ENCODE results near the gene LINGO3.

Gene LINGO3

DNA sequence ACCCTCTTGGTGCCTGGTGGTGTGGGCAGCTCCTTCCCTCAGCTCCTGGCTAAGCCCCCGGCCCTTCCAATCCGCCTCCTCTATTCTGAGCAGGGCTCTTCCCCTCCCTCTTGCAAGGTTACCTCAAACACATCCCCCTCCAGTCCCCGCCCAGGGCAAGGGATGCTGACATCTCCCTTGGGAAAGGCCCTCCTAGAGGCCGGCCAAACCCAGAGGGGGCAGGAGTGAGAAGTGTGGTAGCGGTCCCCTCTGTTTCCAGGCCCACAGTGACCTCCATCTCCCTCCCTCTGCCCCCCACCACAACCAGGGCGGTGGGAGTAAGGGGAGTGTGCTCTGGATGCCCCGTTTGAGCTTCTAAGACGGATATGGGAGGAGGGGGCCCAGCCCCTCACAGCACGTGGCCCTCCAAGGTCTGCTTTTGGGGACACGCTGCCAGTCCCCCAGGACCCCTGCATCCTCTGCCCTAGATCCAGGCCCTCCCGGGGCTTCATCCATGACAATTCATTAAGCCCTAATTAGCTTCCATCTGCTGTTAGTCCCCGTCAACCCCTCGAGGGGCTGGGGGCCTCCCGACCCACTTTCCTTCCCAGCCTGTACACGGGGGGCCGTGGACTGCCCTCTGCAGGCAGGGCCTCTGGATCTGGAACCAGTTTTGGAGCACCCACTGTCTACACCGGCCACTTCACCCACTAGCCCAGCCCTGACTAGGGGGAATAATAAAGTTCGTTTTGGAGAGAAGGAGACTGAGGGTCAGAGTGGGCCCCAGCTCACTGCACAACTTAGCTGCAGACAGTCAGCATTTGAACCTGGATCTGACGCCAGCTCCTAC is 2.3 kb downstream of the LINGO3 start:
- DNase-seq (ENCODE audit: low read depth): no peak

DNA sequence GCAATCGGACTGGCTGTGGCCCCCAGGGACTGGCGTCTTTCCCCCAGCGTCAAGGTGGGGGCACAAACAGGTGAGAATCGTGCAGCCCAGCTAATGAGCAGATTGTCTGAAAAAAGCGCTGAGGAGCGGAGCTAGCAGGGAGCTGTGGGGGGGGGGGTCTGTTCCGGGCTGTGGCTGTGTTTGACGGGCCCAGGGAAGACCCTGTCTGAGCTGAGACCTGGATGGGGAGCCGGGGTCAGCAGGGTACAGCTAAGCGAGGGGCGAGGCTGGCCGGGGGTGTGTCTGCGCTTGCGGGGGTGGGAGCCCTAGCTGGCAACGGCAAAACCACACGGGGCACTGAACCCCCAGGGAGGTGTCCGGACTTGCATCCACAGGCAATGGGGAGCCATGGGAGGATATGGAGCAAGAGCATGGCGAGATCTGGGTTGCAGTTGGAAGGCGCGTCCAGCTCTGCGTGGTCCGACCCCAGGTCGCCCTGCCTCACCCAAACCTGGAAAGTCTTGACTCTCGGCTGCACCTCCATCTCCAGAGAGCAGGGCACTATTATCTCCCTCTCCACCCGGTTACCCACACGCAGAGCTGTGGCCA is 4.6 kb downstream of the LINGO3 start:
- no peak for DNase-seq (ENCODE audit: low read depth)

DNA sequence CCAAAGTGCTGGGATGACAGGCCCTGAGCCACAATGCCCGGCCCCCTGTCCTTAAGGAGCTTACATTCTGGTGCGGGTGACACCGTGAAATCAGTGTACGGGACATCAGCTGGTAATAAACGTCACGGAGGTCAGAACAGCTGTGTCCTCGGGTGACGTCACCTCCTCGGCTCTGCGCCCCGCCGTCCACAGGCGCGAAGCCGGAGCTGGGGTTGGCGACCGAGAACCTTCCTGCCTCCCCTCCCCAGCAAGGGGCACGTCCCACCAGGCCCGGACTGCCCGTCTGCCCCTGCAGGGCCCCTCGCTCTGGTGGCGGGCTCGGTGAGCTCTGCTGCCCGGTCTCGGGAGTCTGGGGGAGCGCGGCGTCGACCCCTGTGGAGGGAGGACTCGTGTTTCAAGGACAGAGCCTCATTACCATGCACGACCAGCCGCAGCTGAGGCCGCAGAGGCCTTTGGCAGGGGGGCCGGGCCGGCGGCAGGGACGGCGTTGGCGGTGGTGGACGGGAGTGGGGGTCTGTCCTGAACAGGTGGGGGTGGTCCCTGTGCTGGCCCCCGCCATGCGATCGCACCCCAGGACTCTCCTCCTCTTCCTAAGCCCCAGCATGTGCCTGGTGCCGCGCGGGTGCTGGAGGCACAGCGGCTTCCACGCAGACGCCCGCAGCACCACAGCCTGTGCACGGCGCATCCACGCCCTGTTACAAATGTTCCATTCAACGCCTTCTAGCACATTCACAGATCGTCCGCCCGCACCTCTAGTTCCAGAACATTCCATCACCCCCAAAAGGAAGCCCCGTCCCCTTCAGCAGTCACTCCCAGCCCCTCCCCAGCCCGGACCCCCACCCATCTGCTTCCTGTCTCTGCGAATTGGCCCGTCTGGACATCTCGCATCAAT is 5.4 kb downstream of the LINGO3 start:
- no peak for DNase-seq (ENCODE audit: low read depth)

DNA sequence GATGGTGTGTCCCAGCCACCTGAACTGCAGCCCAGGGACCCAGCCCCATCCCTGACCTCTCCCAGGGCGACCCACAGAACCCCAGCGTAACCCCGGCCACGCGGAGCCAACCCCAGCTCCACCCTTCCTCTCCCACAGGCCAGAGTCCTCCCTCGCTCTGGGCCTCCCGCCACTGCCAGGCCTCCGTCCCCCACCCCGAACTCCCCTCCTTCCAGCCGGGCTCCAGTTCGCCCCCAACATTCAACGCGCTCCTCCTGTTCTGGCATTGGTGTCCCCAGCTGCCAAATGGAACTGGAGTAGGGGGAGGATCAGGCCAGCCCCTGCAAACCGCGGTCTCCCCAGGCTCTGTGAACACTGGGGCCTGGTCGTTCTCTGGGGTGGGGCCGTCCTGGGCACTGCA is 7.4 kb downstream of the LINGO3 start:
- DNase-seq (ENCODE audit: low read depth): no peak

DNA sequence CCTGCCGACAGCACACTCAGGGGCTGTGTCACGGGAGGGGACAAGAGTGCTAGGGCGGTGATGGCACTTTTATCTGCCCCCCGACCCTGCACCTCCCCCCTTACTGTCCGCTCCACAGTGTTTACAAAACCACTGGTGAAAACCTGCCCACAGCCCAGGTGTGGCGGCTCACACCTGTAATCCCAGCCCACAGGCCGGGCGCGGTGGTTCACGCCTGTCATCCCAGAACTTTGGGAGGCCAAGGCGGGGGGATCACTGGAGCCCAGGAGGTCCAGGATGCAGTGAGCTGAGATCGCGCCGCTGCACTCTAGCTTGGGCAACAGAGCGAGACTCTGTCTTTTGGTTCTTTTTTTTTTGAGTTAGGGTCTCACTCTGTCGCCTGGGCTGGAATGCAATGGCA is 11.8 kb downstream of the LINGO3 start:
- DNase-seq (ENCODE audit: low read depth): no peak

DNA sequence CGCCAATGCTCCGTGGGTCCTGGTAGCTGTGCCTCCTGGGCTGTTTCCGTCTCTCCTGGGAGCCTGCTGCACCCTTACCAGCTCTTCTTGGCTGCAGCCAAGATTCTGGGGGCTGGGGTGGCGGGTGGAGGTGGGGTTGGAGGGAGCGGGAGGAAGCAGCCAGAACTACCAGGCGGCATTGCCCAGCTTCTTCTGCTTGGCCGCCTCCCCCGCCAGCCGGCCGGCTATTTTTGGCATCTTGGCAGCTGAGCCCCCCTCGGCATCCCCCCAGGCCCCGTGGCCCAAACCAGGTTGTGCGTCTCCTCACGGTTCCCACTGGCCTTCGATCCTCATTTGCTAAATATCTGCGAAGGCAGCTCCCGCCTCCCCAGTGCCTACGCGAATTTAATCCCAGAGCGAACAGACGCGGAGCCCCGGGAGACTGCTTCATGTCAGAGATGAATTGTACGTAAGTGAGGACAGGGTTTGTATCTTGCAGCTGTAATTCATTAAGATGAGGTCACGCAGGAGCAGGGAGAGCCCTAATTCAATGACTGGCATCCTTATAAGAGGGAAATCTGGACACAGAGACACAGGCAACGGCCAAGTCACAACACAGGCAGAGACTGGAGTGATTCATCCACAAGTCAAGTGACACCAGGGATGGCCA is 13.1 kb downstream of the LINGO3 start:
- DNase-seq (ENCODE audit: low read depth): no peak

DNA sequence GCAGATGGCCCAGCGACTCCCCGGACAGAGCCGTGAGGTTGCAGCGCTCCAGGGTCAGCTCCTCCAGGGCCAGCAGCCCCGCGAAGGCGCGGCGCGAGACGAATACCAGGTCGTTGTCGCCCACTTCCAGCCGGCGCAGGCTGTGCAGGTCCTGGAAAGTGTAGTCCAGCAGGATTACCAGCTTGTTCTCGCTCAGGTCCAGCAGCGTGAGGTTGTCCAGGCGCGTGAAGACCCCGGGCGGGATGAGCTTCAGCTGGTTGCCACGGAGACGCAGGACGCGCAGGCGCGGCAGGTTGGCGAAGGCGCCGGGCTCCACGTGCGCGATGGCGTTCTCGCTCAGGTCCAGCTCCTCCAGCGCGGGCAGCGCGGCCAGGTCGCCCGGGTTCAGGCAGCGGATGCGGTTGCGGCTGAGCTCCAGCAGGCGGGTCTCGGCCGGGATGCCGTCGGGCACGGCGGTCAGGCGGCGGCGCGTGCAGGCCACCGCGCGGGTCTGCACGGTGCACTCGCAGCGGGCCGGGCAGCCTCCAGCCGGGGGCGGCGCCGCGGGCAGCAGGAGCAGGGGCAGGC is 16.7 kb downstream of the LINGO3 start:
- DNase-seq (ENCODE audit: low read depth): no peak

DNA sequence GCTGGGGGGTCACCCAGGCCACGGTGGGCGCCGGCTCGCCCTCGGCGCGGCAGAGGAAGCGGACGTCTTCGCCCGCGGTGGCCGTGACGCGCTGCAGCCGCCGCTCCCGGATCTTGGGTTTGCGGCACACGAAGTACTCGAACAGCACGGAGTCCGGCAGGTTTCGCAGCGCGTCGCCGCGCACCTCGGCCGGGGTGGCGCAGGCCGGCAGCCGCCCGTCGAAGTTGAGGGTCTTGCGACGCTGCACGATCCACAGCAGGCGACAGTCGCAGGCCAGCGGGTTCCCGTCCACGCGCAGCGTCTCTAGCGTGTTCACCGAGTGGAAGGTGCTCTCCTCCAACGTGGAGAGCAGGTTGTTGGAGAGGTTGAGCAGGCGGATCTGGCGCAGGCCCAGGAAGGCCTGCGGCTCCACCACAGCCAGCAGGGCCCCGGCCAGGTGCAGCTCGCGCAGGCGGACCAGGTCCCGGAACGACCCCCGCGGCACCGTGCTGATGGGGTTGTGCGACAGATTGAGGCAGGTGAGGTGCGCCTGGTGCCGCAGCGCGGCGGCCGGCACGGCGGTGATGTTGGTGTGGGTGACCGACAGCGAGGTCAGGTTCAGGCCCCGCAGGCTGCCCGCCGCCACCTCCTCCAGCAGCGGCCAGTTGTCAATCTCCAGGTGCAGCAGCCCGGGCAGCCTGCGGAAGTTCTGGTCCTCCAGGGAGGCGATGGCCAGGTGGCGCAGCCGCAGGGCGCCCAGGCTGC is 17.3 kb downstream of the LINGO3 start:
- DNase-seq (ENCODE audit: low read depth): no peak

DNA sequence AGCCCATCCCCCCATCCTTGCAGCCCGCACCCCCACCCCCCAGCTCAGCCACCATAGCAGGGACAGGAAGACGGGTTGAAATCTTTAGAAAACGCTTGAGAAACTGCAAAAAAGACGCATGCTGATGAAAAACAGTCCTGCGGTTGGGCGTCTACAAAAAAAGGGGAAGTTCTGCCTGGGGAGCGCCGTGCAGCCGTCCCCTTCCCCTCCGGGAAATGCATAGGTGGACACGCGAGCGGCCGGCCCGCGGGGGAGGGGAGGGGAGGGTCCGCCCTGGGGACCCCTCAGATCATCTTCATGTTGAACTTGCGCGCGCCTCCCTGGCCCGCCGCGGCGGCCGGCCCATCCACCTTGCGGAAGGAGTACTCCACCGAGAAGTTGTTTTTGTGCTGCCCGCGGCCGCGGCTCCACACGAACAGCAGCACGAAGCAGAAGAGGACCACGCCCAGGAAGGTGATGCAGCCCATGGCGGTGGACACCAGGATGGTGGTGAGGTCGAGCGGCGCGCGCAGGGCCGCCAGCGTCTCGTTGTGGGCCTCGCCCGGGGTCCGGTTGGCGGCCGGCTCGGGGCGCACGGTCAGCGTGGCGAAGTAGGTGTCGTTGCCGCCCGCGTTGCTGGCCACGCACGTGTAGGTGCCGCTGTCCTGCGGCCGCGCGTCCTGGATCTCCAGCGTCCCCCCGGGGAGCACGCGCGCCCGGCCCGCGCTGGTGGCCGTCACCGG is 18.1 kb downstream of the LINGO3 start:
- DNase-seq (ENCODE audit: low read depth): no peak

DNA sequence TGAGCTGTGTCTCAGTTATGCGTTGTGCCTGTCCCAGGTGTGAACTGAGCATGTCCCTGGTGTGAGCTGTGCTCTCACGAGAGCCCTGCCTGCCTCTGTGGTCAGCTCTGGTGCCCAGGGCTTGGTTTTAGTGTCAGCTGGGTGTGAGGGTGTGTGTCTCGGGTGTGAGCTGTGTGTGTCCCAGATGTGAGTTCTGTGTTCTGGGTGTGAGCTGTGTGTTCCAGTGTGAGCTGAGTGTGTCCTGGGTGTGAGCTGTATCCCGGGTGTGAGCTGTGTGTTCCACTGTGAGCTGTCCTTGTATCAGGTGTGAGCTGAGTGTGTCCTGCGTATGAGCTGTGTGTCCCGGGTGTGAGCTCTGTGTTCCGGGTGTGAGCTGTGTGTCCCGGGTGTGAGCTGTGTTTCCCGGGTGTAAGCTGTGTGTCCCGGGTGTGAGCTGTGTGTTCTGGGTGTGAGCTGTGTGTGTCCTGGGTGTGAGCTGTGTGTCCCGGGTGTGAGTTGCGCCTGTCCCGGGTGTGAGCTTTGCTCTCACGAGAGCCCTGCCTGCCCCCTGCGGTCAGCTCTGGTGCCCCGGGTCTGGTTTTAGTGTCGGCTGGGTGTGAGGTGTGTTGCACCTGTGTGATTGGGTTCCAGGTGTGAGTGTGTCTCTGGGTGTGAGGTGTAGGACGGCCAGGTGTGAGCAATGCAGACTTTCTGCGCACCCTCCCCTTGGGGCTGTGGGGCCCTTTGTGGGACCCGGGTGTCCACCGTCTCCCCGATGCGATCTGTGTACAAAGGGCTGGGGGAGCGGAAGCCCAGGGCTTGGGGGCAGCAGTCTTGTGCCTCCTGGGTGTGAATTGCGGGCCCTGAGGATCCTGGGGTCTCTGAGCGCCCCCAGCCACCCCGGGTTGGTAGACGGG is 18.9 kb downstream of the LINGO3 start:
- no peak for DNase-seq (ENCODE audit: low read depth)

DNA sequence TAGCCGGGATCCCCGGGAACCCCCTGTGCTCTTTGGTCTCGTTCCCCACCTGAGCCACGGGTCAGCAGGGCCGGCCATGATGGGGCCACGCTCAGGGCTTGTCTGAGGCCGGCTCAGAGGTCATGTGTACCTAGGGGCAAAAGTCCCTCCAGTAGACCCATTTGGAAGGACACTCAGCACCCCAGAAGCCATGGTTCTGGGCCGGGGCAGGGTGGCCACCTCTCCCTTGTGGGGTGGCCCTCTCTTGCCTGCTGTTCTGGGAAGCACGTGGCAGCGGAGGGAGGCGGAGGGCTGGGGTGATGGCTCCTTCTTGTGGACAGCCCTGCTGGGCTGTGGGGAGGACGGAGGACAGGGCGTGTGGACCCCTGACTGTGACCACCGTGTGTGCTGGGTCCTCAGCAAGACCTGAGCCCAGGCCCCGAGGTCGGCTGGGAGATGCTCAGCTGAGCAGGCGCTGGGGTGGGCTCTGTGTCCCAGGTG is 19.6 kb downstream of the LINGO3 start:
- no peak for DNase-seq (ENCODE audit: low read depth)

DNA sequence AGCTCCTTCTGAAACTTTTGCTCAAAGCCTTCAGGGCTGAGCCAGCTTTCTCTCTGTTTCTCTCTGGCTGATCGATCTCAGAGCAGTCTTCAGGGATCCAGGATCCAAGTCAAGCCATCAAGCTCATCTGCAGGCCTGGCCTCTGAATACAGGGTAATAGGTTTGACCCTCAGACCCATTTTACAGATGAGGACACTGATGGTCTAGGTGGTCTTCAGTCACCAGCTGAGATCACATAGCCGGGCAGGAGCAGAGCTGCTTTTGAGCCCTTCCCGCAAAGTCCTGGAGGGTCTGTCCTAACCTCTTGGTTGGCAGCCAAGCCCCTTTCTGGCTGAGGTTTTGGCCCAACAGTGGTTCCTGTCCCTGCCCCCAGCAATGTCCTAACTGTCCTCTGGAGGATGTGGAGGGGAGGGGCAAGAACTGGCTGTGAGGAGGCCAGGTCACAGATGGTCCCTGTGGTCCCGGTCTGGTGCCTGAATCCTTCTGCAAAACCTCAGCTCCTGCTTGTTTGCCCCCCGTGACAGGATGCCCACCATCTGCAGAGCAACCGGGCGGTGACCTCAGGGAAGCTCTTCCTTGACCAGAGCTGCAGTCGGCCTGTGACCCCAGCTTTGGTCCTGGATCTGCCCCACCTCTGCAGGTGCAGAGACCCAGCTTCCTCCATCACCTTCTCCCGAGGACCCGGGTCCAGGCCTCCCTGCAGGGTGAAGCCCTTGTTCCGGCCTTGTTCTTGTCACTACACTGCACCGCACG is 20.2 kb downstream of the LINGO3 start:
- DNase-seq (ENCODE audit: low read depth): no peak

DNA sequence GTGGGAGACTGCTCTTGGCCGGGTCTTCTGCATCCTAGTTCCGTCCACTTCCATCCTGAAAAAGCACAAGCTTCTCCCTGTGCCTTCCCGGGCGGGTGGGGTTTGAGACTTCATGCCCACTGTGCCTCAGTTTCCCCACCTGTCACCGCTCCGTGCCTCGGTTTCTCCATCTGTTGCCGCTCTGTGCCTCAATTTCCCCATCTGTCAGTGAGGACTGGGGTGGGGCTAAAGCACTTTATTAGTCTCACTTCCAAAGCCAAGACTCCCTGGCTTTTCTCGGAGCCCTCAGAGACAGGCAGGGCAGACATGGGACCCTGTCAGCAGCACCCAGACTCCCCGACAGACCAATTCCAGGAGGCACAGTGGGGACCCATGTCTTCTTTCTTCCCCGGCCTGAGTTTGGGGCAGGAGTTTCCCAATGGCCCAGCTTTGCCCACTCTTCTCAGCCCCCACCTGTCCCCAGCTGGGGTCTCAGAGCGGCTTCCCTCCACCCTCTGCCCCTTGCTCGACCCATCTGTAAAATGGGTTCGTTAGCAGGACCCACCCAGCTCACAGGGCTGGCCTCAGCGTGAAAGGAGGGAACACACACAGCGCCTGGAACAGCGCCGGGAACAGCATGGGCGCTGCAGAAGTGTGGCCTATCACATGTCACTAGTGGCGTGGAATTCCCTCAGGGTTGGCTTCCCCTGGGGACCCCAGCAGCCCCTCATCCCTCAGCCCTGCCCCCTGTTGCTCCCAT is 21.4 kb downstream of the LINGO3 start:
- no peak for DNase-seq (ENCODE audit: low read depth)

DNA sequence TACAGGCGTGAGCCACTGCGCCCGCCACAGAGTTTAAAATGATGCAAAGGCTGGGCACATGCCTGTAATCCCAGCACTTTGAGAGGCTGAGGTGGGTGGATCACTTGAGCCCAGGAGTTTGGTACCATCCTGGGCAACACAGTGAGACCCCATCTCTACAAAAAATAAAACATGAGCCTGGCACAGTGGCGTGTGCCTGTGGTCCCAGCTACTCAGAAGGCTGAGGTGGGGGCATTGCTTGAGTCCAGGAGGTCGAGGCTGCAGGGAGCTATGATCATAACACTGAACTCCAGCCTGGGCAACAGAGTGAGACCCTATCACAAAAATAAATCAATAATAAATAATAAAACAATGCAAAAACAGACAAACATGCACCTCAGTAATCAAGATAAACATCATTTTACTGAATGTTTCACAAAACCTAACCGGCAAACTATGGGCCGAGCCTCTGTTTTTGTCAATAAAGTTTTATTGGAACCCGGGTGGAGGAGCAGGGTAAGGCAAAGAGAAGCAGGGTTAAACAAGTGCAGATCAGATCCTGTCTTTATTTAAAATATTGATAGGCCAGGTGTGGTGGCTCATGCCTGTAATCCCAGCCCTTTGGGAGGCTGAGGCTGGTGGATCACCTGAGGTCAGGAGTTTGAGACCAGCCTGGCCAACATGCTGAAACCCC is 24.0 kb downstream of the LINGO3 start:
- DNase-seq (ENCODE audit: low read depth): no peak

DNA sequence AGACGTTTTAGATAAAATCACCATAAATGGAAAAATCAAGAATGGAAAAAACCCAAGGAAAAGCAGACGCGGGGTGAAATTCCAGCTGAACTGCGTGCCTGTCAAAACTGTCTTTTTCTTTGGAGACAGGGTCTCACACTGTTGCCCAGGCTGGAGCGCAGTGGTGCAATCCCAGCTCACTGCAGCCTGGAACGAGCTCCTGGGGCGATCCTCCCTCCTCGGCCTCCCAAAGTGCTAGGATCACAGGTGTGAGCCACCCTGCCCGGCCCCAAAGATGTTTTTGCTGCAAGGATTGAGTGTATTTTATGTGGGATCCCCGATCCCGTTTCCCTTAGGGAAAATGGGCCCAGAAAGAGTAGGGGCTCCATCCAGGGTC is 25.1 kb downstream of the LINGO3 start:
- DNase-seq (ENCODE audit: low read depth): no peak

DNA sequence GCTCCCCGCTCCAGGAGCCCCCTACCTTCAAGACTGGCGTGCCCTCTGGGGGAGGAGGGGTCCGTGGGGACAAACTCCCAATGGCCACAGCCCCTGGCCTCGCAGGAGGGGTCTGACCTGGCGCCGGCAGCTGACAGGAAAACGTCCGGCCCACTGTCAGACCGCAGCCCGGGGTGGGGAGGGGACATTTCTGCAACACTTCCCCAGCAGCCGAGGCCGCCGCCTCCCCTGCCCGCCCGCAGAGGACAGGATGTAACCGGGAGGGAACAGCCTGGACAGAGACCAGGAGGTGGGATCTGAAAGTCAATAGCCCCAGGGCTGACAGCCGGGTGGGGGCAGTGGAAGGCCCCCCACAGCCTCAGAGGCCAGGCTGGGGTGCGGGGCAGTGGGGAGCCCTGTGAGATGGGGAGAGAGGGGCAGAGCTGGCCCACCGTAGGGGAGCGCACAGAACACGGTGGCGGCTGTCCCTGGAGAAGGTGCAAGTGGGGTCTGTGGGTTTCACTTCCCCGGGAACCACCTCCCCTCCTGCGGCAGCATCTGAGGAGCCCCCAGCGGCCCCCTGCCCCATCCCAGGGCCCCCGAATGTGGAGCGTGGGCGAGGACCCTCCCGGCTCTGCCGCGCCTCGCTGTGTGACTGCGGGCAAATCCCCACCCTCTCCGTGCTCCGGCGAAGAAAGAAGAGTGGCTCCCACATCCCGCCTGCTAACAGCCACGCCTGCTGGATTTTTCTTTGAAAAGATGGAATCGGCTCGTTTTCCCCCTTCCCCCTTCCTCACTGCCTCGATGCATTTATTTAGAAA is 25.7 kb downstream of the LINGO3 start, which contains the start of gene PEAK3:
Gene PEAK3 (minus strand): TSS at position 114 of the 800 bp plus-strand sequence. CDS start 1,244 bp downstream, outside the sequence.
- no peak for DNase-seq (ENCODE audit: low read depth)
